HT1080 (cell line): ENCODE data around the gene ZNF609. TPM values are rescaled to one million over a fixed set of nuclear protein-coding genes. Genes with fewer than 3 reads are reported as not detected.

Experiments used
- DNase-seq: peaks from one replicate; pipeline ENCODE4 v3.0.0-alpha.2; 2015; ENCODE audit warnings: low read depth
- total RNA-seq: library from RNA; depleted of rRNA; stranded (reverse); fragments of >200 nt; shearing (Covaris generic); gene quantifications from 2 replicates; pipeline ENCODE4 v1.2.3, GENCODE V29; 2014

The ZNF609 gene
- total RNA-seq, 1 experiment from 2014 or later, result 18.1 TPM

DNA sequence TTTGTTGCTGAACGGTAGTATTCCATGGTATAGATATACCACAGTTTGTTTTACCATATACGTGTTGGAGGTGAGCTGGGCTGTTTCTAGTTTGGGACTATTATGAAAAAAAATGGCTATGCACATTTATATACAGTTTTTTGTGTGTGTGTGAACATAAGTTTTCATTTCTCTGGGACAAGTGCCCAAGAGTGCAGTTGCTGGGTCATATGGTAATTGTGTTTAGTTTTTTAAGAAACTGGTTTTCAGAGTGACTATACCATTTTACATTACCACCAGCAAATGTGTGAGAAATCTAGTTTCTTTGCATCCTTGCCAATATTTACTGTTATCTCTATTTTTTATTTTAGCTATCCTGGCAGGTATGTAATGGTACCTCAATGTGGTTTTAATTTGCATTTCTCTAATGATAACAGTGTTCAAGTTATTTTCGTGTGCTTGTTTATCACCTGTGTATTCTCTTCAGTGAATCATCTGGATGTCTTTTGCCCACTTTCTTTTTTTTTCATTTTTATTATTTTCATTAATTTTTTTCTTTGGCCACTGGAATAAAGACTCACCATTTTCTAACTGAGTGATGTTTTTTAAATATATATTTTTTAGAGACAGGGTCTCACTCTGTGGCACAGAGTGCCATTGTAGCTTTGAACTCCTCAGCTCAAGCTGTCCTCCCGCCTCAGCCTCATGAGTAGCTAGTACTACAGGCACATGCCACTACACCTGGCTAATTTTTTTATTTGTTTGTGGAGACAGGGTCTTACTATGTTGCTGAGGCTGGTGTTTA, 75.3 kb downstream of the ZNF609 start:
- DNase-seq, result no peak

DNA sequence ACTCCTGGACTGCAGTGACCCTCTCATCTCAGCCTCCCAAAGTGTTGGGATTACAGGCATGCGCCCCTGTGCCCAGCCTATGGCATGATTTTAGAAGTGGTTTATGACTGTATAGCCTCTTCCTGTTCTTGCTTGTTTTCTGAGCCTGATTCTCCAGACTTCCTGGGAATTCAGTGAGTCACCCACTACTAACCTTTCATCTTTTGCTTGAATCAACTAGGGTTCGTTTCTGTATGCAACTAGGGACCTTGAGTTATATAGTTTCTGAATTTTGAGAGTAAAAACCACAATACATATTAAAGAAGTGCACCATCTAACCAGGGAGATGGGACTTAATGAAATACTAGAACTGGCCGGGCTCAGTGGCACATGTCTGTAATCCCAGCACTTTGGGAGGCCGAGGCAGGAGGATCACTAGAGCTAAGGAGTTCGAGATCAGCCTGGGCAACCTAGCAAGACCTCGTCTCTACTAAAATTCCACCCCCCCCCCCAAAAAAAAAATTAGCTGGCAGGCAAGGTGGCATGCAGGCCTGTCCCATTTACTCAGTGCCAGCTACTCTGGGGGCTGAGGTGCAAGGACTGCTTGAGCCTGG, 76.0 kb downstream of the ZNF609 start:
- peak; percentile 97 for DNase-seq

DNA sequence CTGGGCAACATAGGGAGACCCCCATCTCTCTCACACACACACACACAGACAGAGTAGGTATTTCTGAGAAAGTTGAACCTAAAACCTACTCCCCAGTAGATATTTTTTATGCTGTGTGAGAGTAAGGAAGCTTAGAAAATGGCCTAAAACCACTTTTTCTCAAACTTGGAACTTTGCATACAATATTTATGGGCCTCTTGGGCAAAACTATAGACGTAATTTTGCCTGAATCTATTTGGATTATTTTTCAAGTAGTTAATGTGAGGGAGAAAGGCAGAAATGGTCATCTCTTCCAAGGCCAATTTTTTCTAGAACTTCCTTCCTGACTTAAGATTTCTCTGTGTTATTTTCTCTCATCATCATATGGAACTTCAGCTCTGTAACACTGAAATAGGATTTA, 81.7 kb downstream of the ZNF609 start:
- DNase-seq, result no peak

DNA sequence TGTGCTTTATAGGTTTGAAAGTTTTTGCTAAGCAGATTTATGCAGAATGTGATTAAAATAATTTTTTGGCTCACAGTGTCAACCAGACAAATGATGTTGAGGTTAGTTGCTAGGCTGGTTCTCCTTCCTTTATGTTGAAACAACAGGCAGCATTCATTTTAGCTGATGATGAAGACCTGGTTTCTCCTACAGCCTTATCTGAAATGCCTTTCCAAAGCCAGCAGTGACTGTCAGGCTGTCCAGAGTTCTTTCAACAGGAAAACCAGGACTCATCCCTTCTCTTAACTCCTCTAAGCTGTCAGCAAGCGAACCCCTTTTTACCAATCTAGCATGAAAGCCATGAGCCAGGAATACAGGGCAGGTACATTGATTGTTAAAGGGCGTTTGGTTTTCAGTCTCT, 84.1 kb downstream of the ZNF609 start:
- DNase-seq, result no peak

DNA sequence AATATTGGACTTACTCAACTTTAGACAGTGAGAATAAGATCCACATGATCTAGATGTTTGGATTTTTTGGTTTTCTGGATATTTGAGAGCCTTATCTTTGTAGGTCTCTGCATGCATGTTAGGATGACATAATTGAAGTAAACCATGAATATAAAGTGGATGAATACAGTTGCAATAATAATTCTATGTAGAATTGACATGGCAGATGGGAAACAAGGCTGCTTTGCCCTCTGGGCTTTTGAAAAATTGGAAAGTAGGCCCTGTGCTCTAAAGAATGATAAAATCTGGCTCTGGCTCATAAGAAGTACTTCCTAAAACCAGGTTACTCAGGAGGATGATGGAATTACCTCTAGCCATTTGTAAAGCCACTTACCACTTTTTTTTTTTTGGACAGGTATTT, 86.9 kb downstream of the ZNF609 start:
- no peak for DNase-seq

DNA sequence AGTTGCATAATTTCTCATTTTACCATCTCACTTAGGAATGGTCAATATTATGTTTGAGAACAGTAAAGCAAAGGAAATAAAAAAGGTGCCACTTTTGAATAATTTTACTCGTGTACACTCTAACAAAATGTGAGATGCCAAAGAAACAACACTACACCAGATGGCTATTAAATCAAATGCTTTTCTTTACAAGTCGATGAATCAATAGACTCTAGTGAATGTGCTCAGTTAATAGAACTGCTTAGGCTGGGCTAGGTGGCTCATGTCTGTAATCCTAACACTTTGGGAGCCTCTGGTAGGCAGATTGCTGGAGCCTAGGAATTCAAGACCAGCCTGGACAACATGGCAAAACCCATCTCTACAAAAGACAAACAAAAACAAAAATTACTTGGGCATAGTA, 87.9 kb downstream of the ZNF609 start:
- no peak for DNase-seq

DNA sequence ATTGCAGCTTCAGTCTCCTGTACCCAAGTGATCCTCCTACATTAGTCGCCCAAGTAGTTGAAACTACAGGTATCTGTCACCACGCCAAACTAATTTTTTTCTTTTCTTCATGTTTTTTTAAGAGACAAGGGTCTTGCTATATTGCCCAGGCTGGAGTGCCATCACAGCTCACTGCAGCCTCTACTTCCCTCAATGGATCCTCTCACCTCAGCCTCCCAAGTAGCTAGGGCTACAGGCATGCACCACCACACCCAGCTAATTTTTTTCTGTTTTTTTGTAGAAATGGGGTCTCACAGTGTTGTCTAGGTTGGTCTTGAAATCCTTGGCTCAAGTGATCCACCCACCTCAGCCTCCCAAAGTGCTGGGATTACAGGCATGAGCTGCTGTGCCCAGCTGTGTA, 89.5 kb downstream of the ZNF609 start:
- no peak for DNase-seq

DNA sequence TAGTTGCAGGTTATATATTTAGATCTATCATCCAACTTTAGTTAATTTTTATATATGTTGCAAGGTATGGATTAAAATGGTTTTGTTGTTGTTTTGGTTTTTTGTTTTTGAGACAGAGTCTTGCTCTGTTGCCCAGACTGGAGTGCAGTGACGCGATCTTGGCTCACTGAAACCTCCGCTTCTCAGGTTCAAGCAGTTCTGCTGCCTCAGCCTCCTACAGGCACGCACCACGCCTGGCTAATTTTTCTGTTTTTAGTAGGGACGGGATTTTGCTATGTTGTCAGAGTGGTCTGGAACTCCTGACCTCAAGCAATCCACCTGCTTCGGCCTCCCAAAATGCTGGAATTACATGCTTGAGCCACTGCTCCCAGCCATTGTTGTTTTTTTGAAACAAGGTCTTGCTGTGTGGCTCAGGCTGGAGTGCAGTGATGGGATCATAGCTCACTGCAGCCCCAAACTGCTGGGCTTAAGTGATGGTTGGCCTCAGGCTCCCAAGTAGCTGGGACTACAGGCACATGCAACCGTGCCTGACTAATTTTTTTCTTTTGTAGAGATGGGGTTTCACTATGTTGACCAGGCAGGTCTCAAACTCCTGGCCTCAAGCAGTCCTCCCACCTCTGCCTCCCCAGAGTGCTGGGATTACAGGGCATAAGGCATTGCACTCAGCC, 92.0 kb downstream of the ZNF609 start:
- no peak for DNase-seq

DNA sequence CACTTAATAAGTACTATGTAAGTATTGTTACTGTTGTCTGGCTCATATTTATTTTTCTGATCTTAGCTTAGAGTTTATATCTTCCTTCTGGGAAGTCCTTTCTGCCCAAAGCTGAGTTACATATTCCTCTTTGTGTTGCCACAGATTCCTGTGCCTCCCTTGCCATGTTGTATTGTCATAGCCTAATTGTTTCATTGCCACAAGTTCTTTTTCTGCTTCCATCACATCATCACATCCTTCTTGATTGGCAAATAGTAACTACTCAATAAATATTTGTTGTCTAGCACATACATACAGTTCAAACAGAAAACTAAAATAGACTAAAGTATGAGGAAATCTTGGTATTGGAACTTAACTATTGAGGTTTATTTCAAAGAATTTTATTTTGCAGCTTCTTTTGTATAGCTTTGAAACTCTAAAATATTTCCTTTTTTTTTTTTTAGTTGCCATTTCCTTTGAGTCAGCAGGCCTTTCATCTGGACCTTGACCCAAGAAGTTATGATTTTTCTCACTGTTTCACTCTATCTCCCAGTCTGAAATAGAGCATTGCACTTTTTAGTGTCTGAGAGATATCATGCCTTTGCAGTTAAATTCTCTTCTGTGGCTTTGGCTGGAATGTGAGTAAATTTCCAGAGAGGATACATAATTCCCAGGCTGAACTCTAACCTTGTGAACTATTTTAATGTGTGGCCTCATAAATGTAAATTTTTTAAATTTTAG, 98.2 kb downstream of the ZNF609 start:
- DNase-seq, result no peak

DNA sequence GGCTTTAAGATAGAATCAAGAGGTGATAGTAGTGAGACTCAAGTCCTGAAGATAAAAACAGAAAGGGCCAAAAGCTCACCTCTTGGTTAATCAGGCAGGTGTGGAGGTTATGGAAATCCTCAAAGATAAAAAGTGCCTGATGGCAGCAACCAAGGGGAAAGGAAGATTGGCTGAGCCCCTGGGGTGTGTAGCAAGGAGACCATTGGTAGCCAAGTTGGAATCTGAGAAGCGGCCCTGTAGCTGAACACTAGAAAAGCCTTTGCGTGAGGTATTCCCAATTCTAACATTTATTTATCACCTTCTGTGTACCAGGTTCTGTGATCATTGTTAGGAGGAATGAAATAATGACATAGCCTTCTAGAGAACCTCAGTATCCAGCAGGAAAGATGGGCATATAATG, 98.9 kb downstream of the ZNF609 start:
- DNase-seq, result no peak

DNA sequence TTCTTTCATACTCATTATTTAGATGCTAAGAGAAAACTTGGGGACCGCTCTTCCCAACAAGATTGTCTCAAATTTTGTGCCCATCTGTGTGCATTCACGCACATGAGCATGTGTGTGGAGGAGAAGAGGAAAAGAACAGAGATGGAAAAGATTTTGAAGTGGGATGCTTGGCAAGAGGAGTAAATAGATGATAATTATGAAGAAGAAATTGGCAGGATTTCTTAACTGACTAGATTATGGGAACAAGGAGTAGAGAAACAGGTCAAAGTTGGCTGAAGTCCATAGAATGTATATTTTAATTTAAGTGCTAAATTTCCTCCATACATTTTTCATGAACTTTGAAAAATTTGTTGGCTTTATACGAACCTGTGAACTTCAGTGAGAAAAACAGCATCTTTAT, 100.1 kb downstream of the ZNF609 start:
- no peak for DNase-seq

DNA sequence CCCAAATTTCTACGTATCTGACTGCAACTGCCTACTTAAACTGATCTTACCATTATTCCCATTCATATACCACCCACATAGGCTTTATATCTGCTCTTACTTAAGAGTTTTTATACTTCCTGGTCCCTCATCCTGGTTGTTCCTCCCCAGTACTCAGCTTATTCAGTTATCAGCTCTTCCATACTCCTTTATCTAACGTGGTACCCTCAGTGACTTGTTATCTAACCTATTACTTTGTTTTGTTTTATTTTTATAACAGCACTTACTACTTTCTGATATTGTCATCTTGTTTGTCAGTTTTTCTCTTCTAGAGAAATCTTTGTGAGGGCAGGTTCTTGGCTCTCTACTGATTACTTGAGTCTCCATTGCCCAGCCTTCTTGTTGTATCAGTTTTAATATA, 100.6 kb downstream of the ZNF609 start:
- no peak for DNase-seq

DNA sequence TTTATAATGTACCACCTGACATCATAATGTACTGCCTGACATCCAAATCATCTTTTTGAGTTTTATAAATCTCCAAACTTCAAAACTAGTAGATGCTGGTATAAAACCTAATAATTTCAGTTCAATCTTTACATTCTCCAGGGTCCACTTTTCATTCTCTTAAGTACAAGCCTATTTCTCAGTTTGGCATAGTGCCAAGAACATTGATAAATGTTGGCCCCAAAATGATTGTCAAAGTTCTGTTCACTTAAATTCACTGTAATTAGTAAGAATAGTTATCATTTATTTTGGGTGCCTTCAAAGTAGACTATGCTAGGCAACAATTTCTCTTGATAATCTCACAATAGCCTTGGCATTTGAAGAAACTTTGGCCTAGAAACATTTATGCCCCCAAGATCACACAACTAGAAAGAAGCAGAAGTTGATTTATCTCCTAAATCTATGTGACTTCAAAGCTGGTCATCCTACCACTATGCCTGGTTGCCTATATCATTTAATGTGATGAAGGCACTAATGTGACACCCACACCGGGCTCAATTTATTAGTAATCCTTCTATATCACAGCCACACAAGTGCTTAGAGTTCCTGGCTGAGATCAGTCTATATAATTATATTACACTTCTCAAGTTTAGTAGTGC, 101.7 kb downstream of the ZNF609 start:
- DNase-seq, result no peak

DNA sequence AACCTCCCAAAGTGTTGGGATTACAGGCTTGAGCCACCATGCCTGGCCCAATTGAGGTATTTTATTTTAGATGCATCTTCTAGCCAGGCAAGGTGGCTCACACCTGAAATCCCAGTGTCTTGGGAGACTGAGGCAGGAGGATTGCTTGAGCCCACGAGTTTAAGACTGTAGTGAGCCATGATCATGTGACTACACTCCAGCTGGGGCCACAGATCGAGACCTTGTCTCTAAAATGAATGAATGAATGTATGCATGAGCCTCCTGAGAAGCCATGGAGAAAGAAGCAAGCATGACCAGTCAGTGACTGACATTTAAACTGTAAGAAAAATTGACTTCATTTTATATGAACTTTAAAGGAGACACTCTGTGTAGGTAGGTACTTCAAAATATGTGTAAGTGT, 105.7 kb downstream of the ZNF609 start:
- DNase-seq, result no peak

DNA sequence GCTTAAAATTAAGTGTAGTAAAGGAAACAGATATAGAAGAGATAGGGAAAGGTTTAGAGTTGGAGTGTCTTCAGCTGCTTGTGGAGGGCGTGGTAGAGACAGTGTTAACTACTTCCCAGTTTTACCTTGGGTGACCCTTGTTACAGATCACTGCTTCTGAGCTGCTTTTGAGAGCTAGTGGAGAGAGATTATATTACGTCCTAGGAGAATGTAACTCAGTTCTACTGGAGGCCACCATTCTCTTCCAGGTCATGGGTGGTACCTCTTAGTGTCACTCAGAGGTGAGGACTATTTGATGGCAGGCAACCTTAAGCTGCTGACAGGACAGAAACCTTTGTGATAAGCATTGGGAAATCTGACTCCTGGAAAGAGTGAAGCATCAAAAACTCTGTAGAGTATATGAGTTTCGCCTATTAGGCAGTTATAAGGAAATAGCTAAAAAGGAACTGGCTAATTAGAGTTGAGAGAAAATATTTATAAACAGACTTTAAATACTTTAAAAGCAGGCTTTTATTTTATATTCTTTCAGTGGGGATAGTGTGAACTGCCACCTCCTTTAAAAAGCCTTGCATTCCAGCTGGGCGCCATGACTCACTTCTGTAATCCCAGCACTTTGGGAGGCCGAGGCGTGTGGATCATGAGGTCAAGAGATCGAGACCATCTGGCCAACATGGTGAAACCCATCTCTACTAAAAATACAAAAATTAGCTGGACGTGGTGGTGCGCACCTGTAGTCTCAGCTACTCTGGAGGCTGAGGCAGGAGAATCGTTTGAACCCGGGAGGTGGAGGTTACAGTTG, 106.5 kb downstream of the ZNF609 start:
- DNase-seq, result no peak

DNA sequence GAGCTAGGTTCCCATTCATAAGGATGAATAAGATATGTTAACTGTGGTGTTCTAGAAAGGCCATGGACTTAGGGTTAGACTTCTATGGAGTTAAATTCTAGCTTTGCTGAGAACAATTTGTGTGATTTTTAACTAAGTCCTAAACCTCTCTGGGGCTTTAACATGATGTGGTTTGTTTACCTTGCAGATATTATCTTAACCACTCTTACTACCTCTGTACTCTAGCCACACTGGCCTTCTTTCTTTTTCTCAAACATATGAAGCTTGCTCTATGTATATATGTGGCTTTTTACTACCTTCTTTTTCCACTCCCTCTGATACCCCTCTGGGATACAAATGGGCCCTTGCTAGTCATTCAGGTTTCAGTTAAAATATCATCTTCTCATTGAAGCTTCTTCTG, 108.4 kb downstream of the ZNF609 start:
- DNase-seq, result no peak

DNA sequence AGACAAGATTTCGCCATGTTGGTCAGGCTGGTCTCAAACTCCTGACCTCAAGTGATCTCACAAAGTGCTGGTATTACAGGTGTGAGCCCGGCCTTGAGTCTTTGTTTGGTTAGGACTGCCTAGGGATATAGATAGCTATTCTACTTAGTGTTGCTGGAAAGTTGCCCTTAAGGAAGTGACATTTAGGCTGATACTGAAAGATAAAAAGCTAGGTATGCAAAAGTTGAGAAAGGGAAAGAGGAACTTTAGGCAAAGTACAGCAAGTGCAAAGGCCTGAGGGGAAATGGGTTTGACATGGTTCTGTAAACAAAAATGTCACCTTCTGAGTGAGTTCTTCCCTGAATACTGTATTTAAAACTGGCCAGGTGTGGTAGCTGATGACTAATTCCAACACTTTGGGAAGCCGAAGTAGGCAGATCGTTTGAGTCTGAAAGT, 111.5 kb downstream of the ZNF609 start:
- DNase-seq, result no peak

DNA sequence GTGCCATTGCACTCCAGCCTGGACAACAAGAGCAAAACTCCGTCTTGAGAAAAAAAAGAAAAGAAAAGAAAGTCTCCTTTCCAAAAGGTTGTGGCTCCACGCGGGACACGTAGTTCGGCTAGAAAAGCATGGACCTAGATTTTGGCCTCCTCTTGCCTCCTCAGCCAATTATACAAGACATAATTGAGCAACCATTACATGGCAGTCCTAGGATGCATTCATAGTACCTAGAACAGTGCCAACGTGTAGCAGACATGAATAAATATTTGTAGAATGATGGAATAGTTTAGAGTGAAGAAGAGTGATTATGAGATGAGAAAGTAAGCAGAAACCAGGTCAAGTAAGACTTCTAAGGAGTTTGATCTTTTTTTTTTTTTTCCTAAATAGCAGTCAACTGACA, 112.5 kb downstream of the ZNF609 start:
- DNase-seq, result no peak

DNA sequence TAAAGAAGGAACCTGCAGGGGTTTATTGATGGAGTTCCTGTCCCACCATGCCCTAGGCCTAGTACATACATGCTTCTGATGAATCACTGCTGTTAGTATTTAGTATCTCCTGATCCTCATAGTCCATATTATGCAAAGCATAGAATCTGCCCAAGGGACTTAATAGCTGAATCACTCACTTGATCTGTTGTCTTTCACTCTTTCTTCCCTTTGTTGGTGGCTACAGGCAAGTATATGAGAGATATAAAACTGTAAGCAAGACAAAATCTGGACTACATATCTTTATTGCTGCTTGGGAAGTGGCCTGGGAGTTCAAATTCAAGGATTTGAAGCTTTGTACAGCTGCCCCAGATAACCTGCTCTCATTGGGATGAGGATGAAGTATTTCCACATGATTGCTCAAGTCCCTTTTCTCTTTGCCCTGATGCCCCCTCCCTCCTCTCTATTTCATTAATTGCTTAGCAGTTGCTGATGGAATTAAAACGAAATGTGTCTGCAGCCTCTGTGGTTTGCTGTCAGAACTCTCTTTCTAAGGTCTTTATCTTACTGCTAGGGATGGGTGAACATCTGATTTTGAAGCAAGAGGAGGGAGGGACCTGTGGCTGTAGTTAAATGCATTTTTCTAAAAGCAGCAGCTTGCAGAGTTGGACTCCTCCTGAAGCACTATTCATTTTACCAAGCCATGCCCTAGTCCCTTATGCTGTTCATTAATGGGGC, 114.1 kb downstream of the ZNF609 start:
- peak; percentile 34 for DNase-seq
